ENCODE measurements around the gene MAP6. TPM values are rescaled to one million over a fixed set of nuclear protein-coding genes. Genes with fewer than 3 reads are reported as not detected.

The MAP6 gene
- total RNA-seq, 2 experiments from 2014 or later, result not detected

GRCh38 chr11:75625021-75625420, 43.8 kb downstream of the MAP6 start:
- H3K27me3 Mint-ChIP-seq (ENCODE audit: low read depth), result peaks cover 5% of the 10 kb centered on the region
- H3K36me3 Mint-ChIP-seq (ENCODE audit: low read depth), result no peaks in the 10 kb centered on the region
- CTCF ChIA-PET, result no interaction called here
- H3K4me1 Mint-ChIP-seq (ENCODE audit: low read depth), result no peaks in the 10 kb centered on the region
- no peak for DNase-seq
- no peak overlapping the region for H3K27ac Mint-ChIP-seq
- no peaks in the 10 kb centered on the region for H3K9me3 Mint-ChIP-seq
- intact Hi-C loops (cut with micrococcal nuclease), result no loop called here
- H3K4me3 Mint-ChIP-seq, result no peak overlapping the region

GRCh38 chr11:75616281-75616680, 52.6 kb downstream of the MAP6 start:
- DNase-seq, result no peak
- Mint-ChIP-seq H3K4me3 (no peak overlapping the region), H3K36me3 (ENCODE audit: low read depth) (no peaks in the 10 kb centered on the region), H3K27me3 (ENCODE audit: low read depth) (no peaks in the 10 kb centered on the region), H3K27ac (no peak overlapping the region), H3K4me1 (ENCODE audit: low read depth) (no peaks in the 10 kb centered on the region), H3K9me3 (peaks cover 3% of the 10 kb centered on the region)
- CTCF ChIA-PET, result no interaction called here
- intact Hi-C loops (cut with micrococcal nuclease), result no loop called here

DNA sequence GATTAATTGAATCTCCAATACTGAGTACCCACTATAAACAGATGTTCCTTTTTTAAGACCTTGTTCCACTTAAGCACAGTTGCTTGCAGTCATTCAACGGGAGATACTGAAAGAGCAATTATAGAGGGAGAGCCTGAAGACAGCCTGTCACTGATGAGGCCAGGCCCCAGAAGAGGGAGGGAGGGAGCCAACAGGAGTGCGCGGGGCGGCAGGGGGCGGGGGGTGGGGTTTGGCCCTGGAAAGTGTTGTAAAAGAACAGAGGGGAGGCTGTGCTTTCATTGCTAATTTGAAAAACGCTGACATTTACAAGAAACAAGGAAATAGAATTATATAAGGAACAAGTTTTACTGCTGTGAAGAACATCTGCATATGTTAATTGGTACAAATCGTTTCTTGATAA, 53.1 kb downstream of the MAP6 start:
- peaks cover 2% of the 10 kb centered on the region for H3K27me3 Mint-ChIP-seq (ENCODE audit: low read depth)
- intact Hi-C loops (cut with micrococcal nuclease), result no loop called here
- CTCF ChIA-PET, result no interaction called here
- no peaks in the 10 kb centered on the region for H3K4me1 Mint-ChIP-seq (ENCODE audit: low read depth)
- H3K9me3 Mint-ChIP-seq, result peaks cover 3% of the 10 kb centered on the region
- no peak overlapping the region for H3K27ac Mint-ChIP-seq
- DNase-seq, result no peak
- H3K36me3 Mint-ChIP-seq (ENCODE audit: low read depth), result no peaks in the 10 kb centered on the region
- no peak overlapping the region for H3K4me3 Mint-ChIP-seq

DNA sequence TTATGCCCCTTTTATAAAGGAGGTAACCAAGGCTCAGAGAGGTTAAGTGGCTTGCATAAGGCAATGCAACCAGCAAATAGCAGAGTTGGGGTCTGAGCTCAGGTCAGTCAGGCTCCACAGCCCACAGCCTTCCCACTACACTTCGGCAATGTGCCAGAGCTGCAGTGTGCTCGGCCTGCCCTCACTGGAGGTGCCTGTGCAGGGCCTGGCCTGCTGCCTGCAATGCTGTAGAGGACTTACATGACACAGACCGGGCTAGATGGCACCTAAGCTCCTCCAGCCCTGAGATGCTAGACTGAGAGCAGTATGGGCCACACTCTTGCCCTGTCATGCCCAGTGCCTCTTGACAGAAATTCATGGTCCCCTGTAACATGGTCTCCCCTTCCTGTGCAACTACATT, 57.0 kb downstream of the MAP6 start:
- Mint-ChIP-seq H3K4me3 (no peak overlapping the region), H3K9me3 (no peaks in the 10 kb centered on the region), H3K27ac (no peak overlapping the region), H3K27me3 (ENCODE audit: low read depth) (peaks cover 2% of the 10 kb centered on the region), H3K36me3 (ENCODE audit: low read depth) (no peaks in the 10 kb centered on the region), H3K4me1 (ENCODE audit: low read depth) (no peaks in the 10 kb centered on the region)
- CTCF ChIA-PET, result interaction anchor here (1.0 to 1.1 kb wide), 2 partner anchors 13 to 94 kb away, joined by 3 to 4 read pairs; no protein-coding TSS in a partner anchor
- intact Hi-C loops (cut with micrococcal nuclease), result no loop called here
- DNase-seq, result no peak

- H3K27me3 Mint-ChIP-seq (ENCODE audit: low read depth), result peaks cover 2% of the 10 kb centered on the region
- H3K9me3 Mint-ChIP-seq, result no peaks in the 10 kb centered on the region
- no peaks in the 10 kb centered on the region for H3K36me3 Mint-ChIP-seq (ENCODE audit: low read depth)
- H3K27ac Mint-ChIP-seq, result no peak overlapping the region
- DNase-seq, result no peak
- intact Hi-C loops (cut with micrococcal nuclease), result no loop called here
- no peaks in the 10 kb centered on the region for H3K4me1 Mint-ChIP-seq (ENCODE audit: low read depth)
- no peak overlapping the region for H3K4me3 Mint-ChIP-seq
- CTCF ChIA-PET, result no interaction called here
Observed at GRCh38 chr11:75606099-75606498, 62.7 kb downstream of the MAP6 start.

- no peak for DNase-seq
- CTCF ChIA-PET, result interaction anchor here (0.9 kb wide), 1 partner anchor 21 kb away, joined by 3 read pairs; no protein-coding TSS in a partner anchor
- Mint-ChIP-seq H3K4me3 (no peak overlapping the region), H3K27ac (no peak overlapping the region), H3K9me3 (no peaks in the 10 kb centered on the region), H3K27me3 (ENCODE audit: low read depth) (no peaks in the 10 kb centered on the region), H3K4me1 (ENCODE audit: low read depth) (no peaks in the 10 kb centered on the region), H3K36me3 (ENCODE audit: low read depth) (no peaks in the 10 kb centered on the region)
- intact Hi-C loops (cut with micrococcal nuclease), result no loop called here
Observed at GRCh38 chr11:75603791-75604736, 64.8 kb downstream of the MAP6 start.

DNA sequence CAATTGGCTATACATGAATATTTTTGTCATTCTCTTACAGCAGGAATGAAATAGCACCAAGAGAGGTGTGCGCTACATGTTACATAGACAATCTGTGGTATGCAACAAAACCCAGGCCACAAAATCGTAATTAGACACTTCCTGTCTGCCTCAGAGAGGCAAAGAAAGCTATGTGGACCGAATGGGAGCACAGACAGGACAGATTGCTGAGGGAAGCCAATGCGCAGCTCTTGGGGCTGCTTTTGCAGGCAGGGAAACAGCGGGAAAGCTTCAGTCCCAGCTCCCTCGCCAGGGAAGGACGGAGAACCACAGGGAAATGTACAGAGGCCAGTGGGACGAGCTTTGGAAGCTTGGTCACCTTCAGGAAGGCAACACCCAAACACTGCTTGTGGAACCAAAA, 65.9 kb downstream of the MAP6 start:
- Mint-ChIP-seq H3K27ac (no peak overlapping the region), H3K36me3 (ENCODE audit: low read depth) (no peaks in the 10 kb centered on the region), H3K4me1 (ENCODE audit: low read depth) (no peaks in the 10 kb centered on the region), H3K9me3 (no peaks in the 10 kb centered on the region), H3K4me3 (no peak overlapping the region), H3K27me3 (ENCODE audit: low read depth) (no peaks in the 10 kb centered on the region)
- DNase-seq, result no peak
- intact Hi-C loops (cut with micrococcal nuclease), result no loop called here
- CTCF ChIA-PET, result interaction anchor here (0.6 kb wide), 1 partner anchor 314 kb away, joined by 4 read pairs; no protein-coding TSS in a partner anchor

GRCh38 chr11:75601494-75601893, 67.3 kb downstream of the MAP6 start:
- Mint-ChIP-seq H3K27ac (no peak overlapping the region), H3K27me3 (ENCODE audit: low read depth) (no peaks in the 10 kb centered on the region), H3K4me3 (no peak overlapping the region), H3K4me1 (ENCODE audit: low read depth) (no peaks in the 10 kb centered on the region), H3K9me3 (no peaks in the 10 kb centered on the region), H3K36me3 (ENCODE audit: low read depth) (no peaks in the 10 kb centered on the region)
- DNase-seq, result no peak
- CTCF ChIA-PET, result interaction anchor here (0.7 to 2.0 kb wide), 3 partner anchors 17 to 69 kb away, joined by 3 to 5 read pairs (median 4); no protein-coding TSS in a partner anchor
- intact Hi-C loops (cut with micrococcal nuclease), result no loop called here

GRCh38 chr11:75600356-75600755, 68.5 kb downstream of the MAP6 start:
- H3K36me3 Mint-ChIP-seq (ENCODE audit: low read depth), result no peaks in the 10 kb centered on the region
- no peak overlapping the region for H3K4me3 Mint-ChIP-seq
- no peak for DNase-seq
- H3K4me1 Mint-ChIP-seq (ENCODE audit: low read depth), result no peaks in the 10 kb centered on the region
- intact Hi-C loops (cut with micrococcal nuclease), result no loop called here
- H3K27me3 Mint-ChIP-seq (ENCODE audit: low read depth), result no peaks in the 10 kb centered on the region
- CTCF ChIA-PET, result interaction anchor here (0.6 to 2.0 kb wide), 3 partner anchors 16 to 629 kb away, joined by 4 to 5 read pairs (median 5); no protein-coding TSS in a partner anchor
- no peaks in the 10 kb centered on the region for H3K9me3 Mint-ChIP-seq
- H3K27ac Mint-ChIP-seq, result no peak overlapping the region

GRCh38 chr11:75598900-75599299, 69.9 kb downstream of the MAP6 start:
- no peak overlapping the region for H3K27ac Mint-ChIP-seq
- H3K36me3 Mint-ChIP-seq (ENCODE audit: low read depth), result no peaks in the 10 kb centered on the region
- intact Hi-C loops (cut with micrococcal nuclease), result no loop called here
- H3K4me1 Mint-ChIP-seq (ENCODE audit: low read depth), result no peaks in the 10 kb centered on the region
- no peaks in the 10 kb centered on the region for H3K27me3 Mint-ChIP-seq (ENCODE audit: low read depth)
- CTCF ChIA-PET, result interaction anchor here (0.8 to 1.7 kb wide), 5 partner anchors 13 to 154 kb away, joined by 3 to 6 read pairs (median 4); no protein-coding TSS in a partner anchor
- no peak for DNase-seq
- H3K9me3 Mint-ChIP-seq, result no peaks in the 10 kb centered on the region
- H3K4me3 Mint-ChIP-seq, result no peak overlapping the region

DNA sequence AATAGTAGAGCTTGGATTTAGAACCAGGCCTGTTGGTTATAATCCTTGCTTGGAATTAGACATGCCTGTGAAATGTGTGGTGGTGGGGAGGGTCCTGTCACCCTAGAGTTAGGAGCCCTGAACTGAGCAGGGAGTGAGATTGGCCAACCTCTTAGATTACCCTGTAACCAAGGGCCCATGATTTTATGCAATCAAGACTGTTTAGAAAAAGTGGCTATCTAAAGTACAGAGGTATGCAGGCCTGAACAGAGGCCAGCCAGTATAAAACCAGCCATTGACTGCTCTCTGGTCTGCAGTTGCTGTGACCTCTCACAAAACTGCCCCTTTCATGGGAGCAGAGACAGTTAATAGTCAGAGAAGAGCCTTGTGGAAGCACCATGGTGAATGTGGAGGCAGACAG, 70.6 kb downstream of the MAP6 start:
- Mint-ChIP-seq H3K9me3 (no peaks in the 10 kb centered on the region), H3K36me3 (ENCODE audit: low read depth) (no peaks in the 10 kb centered on the region), H3K27ac (no peak overlapping the region), H3K27me3 (ENCODE audit: low read depth) (no peaks in the 10 kb centered on the region), H3K4me3 (no peak overlapping the region), H3K4me1 (ENCODE audit: low read depth) (no peaks in the 10 kb centered on the region)
- CTCF ChIA-PET, result interaction anchor here (0.8 to 1.7 kb wide), 8 partner anchors 10 to 299 kb away, joined by 3 to 4 read pairs (median 4); no protein-coding TSS in a partner anchor
- intact Hi-C loops (cut with micrococcal nuclease), result no loop called here
- no peak for DNase-seq

DNA sequence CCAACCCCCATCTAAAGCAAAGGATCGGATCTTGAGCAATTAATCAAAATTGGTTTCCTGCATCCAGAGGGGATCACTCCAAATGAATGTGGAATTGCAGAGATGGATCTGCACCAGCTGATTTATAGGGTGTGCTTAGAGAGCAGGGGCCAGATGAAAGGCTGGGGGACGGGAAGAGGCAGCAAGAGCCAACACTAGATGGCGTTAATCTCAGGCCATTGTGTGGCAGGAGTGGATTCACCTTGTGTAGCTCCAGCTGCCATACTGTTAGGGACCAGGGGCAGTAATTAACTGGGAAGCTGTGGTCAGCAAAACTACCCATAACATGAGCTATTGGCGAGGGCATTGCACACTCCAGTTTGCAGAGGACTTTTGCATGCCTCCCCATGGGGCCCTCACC, 71.2 kb downstream of the MAP6 start:
- Mint-ChIP-seq H3K4me3 (no peak overlapping the region), H3K27ac (no peak overlapping the region), H3K27me3 (ENCODE audit: low read depth) (no peaks in the 10 kb centered on the region), H3K4me1 (ENCODE audit: low read depth) (no peaks in the 10 kb centered on the region), H3K36me3 (ENCODE audit: low read depth) (no peaks in the 10 kb centered on the region), H3K9me3 (no peaks in the 10 kb centered on the region)
- CTCF ChIA-PET, result interaction anchor here (0.7 to 1.7 kb wide), 8 partner anchors 9 to 943 kb away, joined by 3 to 4 read pairs (median 4); no protein-coding TSS in a partner anchor
- intact Hi-C loops (cut with micrococcal nuclease), result no loop called here
- no peak for DNase-seq

DNA sequence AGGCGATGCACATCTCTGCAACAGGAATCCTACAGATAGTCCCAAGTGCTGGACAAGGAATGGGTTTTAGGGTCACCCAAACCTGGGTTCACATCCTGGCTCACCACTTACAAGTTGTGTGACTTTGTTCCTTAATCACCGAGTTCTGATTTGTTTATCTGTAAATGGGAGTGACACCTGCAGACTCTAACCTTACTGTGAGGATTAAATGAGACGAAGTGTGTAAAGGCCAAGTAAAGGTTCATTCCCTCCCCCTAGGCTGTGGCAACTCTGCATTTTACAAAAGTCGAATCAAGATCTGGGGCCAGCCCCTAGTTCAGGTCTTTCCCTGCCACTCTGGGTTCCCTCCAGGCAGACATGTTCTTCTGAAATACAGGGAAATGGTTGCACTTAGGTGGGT, 71.9 kb downstream of the MAP6 start:
- Mint-ChIP-seq H3K36me3 (ENCODE audit: low read depth) (no peaks in the 10 kb centered on the region), H3K27me3 (ENCODE audit: low read depth) (no peaks in the 10 kb centered on the region), H3K27ac (no peak overlapping the region), H3K4me1 (ENCODE audit: low read depth) (peaks cover 2% of the 10 kb centered on the region), H3K9me3 (no peaks in the 10 kb centered on the region), H3K4me3 (no peak overlapping the region)
- DNase-seq, result no peak
- CTCF ChIA-PET, result interaction anchor here (1.1 kb wide), 1 partner anchor 16 kb away, joined by 4 read pairs; no protein-coding TSS in a partner anchor
- intact Hi-C loops (cut with micrococcal nuclease), result no loop called here

Measured in activated naive CD4-positive, alpha-beta T cell treated with anti-CD3 and anti-CD28 coated beads for 36 hours (primary cell).